ENCODE data around the gene HOXB3.
"Not testable (repeated sequence)": the region's sequence is repeated elsewhere in the genome, so short reads cannot be mapped to it uniquely, and the experiment has no call there.

The HOXB3 gene

GRCh38 chr17:48526608-48527546 is 63.2 kb downstream of the HOXB3 start:
- no peak for DNase-seq (ENCODE audit: low spot score)

- DNase-seq (ENCODE audit: low spot score) = no peak
Measured at GRCh38 chr17:48523010-48523409, 67.0 kb downstream of the HOXB3 start.

GRCh38 chr17:48522031-48522653 is 67.9 kb downstream of the HOXB3 start:
- no peak for DNase-seq (ENCODE audit: low spot score)

- DNase-seq (ENCODE audit: low spot score) = no peak
Measured at GRCh38 chr17:48520631-48521079, 69.4 kb downstream of the HOXB3 start.

- no peak for DNase-seq (ENCODE audit: low spot score)
Measured at GRCh38 chr17:48519427-48519826, 70.6 kb downstream of the HOXB3 start.

GRCh38 chr17:48517478-48517877 is 72.6 kb downstream of the HOXB3 start:
- DNase-seq (ENCODE audit: low spot score) = no peak

GRCh38 chr17:48515925-48516900 is 73.8 kb downstream of the HOXB3 start:
- DNase-seq (ENCODE audit: low spot score) = no peak

GRCh38 chr17:48514477-48514876 is 75.6 kb downstream of the HOXB3 start:
- DNase-seq (ENCODE audit: low spot score) = no peak

- DNase-seq (ENCODE audit: low spot score) = no peak
Measured at GRCh38 chr17:48513666-48514455, 76.2 kb downstream of the HOXB3 start.

- peak; percentile 30 for DNase-seq (ENCODE audit: low spot score)
Measured at GRCh38 chr17:48513097-48513496, 76.9 kb downstream of the HOXB3 start.

GRCh38 chr17:48510761-48511604 is 79.1 kb downstream of the HOXB3 start:
- peak; percentile 67 for DNase-seq (ENCODE audit: low spot score)

GRCh38 chr17:48510381-48510760 is 79.7 kb downstream of the HOXB3 start:
- DNase-seq (ENCODE audit: low spot score) = no peak

- not testable (repeated sequence) for DNase-seq (ENCODE audit: low spot score)
Measured at GRCh38 chr17:48509708-48510107, 80.3 kb downstream of the HOXB3 start.

- DNase-seq (ENCODE audit: low spot score) = no peak
Measured at GRCh38 chr17:48506246-48506645, 83.8 kb downstream of the HOXB3 start.

GRCh38 chr17:48505788-48506187 is 84.3 kb downstream of the HOXB3 start:
- DNase-seq (ENCODE audit: low spot score) = peak; percentile 69

GRCh38 chr17:48504953-48505352 is 85.1 kb downstream of the HOXB3 start:
- no peak for DNase-seq (ENCODE audit: low spot score)

- DNase-seq (ENCODE audit: low spot score) = no peak
Measured at GRCh38 chr17:48503747-48504146, 86.3 kb downstream of the HOXB3 start.

GRCh38 chr17:48502901-48503300 is 87.1 kb downstream of the HOXB3 start:
- DNase-seq (ENCODE audit: low spot score) = no peak

- no peak for DNase-seq (ENCODE audit: low spot score)
Measured at GRCh38 chr17:48502312-48502711, 87.7 kb downstream of the HOXB3 start.
